Ovary (tissue), 3 donors: ENCODE data around the gene STYX.

Source experiments
- POLR2A ChIP-seq: fragments of 450-650 bp; IDR thresholded peaks from one replicate; pipeline ENCODE4 v1.6.1; 2017; ENCODE audit warnings: antibody characterized with exemption, mild to moderate bottlenecking, moderate library complexity
- TF ChIP-seq, protein P1 (sequence below), 3 donors: fragments of 450-650 bp in 2 of 3; fragments of 200-600 bp in 1 of 3; IDR thresholded peaks; one replicate each; pipeline versions ENCODE4 v1.5.1 to v1.8.0; 2016 to 2022; ENCODE audit warnings: antibody characterized with exemption in 3 of 3, mild to moderate bottlenecking in 1 of 3
- donor health status: DM: no; HTN: no; CAD: no.

DNA sequence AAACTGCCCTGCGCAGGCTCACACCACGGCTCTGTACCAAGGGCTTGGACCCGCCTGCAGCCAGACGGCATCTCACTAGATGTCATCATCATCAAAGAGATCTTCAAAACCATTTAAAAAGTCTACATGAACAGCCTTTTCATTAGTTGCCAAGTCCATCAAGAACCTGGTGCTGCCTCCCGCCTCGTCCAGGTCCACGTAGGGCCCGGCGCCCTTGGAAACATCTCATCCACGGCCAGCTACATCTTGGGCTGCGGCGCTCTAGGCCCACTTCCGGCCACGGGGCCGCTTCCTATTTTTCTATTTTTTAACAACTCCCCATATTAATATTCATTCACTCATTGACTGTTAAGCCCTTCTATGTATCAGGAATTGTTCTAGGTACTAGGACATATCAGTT lies 68.9 kb downstream of the STYX start:
- TF ChIP-seq, protein P1, sequence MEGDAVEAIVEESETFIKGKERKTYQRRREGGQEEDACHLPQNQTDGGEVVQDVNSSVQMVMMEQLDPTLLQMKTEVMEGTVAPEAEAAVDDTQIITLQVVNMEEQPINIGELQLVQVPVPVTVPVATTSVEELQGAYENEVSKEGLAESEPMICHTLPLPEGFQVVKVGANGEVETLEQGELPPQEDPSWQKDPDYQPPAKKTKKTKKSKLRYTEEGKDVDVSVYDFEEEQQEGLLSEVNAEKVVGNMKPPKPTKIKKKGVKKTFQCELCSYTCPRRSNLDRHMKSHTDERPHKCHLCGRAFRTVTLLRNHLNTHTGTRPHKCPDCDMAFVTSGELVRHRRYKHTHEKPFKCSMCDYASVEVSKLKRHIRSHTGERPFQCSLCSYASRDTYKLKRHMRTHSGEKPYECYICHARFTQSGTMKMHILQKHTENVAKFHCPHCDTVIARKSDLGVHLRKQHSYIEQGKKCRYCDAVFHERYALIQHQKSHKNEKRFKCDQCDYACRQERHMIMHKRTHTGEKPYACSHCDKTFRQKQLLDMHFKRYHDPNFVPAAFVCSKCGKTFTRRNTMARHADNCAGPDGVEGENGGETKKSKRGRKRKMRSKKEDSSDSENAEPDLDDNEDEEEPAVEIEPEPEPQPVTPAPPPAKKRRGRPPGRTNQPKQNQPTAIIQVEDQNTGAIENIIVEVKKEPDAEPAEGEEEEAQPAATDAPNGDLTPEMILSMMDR (IDR thresholded peaks at IDR 0.05) = no peak
- TF ChIP-seq POLR2A = no peak
